GM18508 (cell line): ENCODE results near the gene KCNMA1.
A peak's percentile ranks its signal among the peaks of the same experiment; 100 is the strongest.

Experiments
- ATAC-seq: cut with Tn5 transposase; IDR thresholded peaks from one replicate; pipeline ENCODE4 v1.9.1; 2021; ENCODE audit warnings: moderate number of reproducible peaks; ENCODE audit not compliant: insufficient read depth, unreplicated experiment

KCNMA1 gene

GRCh38 chr10:77267703-77268675, 369.6 kb downstream of the KCNMA1 start:
- no peak for ATAC-seq

GRCh38 chr10:77266242-77266641, 371.4 kb downstream of the KCNMA1 start:
- ATAC-seq = no peak

- no peak for ATAC-seq
These were observed 373.1 kb downstream of the KCNMA1 start for GRCh38 chr10:77264527-77264926.

GRCh38 chr10:77264107-77264506, 373.5 kb downstream of the KCNMA1 start:
- peak; percentile 72 for ATAC-seq

- ATAC-seq = no peak
These were observed 373.9 kb downstream of the KCNMA1 start for GRCh38 chr10:77263700-77264099.

- no peak for ATAC-seq
These were observed 376.5 kb downstream of the KCNMA1 start for GRCh38 chr10:77261146-77261545.

GRCh38 chr10:77259171-77259874, 378.3 kb downstream of the KCNMA1 start:
- no peak for ATAC-seq

- no peak for ATAC-seq
These were observed 381.3 kb downstream of the KCNMA1 start for GRCh38 chr10:77256346-77256745.

- ATAC-seq = no peak
These were observed 384.0 kb downstream of the KCNMA1 start for GRCh38 chr10:77253556-77254064.

- ATAC-seq = no peak
These were observed 384.5 kb downstream of the KCNMA1 start for GRCh38 chr10:77253147-77253545.

GRCh38 chr10:77252380-77253146, 385.0 kb downstream of the KCNMA1 start:
- ATAC-seq = no peak

- ATAC-seq = no peak
These were observed 386.2 kb downstream of the KCNMA1 start for GRCh38 chr10:77251297-77252013.

- no peak for ATAC-seq
These were observed 387.6 kb downstream of the KCNMA1 start for GRCh38 chr10:77249901-77250459.

GRCh38 chr10:77248104-77248790, 389.4 kb downstream of the KCNMA1 start:
- ATAC-seq = no peak

- no peak for ATAC-seq
These were observed 390.3 kb downstream of the KCNMA1 start for GRCh38 chr10:77247031-77247990.

GRCh38 chr10:77245953-77246352, 391.7 kb downstream of the KCNMA1 start:
- no peak for ATAC-seq

- no peak for ATAC-seq
These were observed 392.9 kb downstream of the KCNMA1 start for GRCh38 chr10:77244746-77245145.

GRCh38 chr10:77244286-77244685, 393.3 kb downstream of the KCNMA1 start:
- ATAC-seq = no peak
